ENCODE data around the gene IFT122.
"Not testable (repeated sequence)": the region's sequence is repeated elsewhere in the genome, so short reads cannot be mapped to it uniquely, and the experiment has no call there.

IFT122 gene

DNA sequence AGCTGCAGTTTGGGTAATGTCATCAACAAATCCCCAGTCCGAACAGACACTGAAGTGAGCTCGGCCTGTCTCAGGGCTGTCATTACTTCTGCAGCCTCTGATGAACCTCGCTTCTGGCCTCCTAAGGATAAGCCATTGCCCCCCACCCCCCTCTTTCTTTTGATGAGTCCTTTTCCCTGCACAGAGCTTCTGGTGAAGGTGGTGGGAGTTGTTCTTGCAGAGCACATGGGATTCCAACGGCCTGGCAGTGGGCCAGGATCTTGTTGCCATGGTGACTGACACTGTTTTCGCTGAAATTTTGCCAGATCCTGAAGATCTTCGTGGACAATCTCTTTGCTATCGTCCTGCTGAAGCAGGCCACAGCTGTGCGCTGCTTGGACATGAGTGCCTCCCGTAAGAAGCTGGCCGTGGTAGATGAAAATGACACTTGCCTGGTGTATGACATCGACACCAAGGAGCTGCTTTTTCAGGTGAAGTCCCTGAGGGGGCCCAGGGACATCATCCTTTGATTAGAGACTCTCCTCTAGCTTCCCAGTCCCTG is 41.3 kb downstream of the IFT122 start:
- not testable (repeated sequence) for DNase-seq

DNA sequence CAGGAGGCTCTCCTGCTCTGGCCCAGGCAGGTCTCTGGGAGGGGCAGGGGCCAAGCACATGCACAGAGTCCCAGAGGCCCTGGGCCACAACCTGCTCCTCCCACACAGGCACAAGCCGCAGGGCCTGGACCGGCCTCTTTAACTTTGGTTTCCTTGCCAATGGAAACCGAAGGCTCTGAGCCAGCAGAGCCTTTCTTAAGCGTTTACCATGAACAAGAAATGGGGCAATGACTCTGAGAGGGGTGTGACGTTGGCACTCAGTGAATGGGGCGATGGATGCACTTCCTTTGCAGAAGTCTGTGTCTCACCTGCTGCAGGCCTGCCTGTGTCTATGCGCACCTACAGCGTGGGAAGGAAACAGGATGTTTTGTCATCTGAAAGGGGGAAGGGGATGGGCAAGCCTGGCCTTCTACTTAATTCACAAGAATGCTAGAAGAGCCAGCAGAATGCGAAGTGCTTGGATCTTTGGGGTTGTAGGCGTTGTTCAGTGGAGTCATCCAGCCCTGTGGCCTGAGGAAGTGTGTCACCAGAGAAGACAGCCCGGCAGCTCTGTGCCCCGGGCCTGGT is 41.8 kb downstream of the IFT122 start:
- DNase-seq: no peak

DNA sequence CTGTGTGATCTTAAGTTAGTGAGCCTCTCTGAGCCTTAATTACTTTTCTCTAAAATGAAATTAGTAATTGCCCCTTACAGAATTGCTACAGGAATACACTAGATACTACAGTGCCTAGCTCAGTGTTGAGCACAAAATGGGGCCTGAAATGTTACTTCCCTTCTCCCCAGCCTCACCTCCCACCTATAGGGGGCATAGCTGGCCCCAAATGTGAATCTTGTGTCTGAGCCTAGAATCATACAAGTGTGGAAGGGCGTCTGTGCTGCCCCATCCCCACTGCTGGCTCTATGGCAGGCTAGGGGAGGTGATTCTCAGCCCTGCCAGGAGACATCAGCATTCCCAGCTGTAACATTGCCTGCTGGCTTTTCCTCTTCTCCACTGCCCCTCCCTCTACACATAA is 42.7 kb downstream of the IFT122 start:
- no peak for DNase-seq

DNA sequence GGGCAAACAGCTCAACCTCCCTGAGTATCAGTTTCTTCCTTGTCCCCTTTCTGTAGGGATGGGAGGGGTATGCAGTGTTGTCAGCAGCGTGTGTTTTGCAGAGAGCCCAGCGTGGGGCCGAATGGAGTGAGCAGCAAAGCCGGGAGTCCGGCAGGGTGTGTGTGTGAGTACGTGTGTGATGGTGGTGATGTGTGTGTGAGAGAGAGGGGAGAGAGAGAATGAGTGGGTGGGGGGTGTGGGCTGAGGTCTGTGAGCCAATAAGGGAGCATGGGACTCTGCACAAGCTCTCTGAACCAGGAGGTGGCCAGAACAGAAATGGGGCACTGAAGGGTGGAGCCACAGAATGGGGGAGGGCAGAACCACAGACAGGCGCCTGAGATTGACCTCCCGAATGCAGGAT is 43.8 kb downstream of the IFT122 start:
- DNase-seq: no peak

DNA sequence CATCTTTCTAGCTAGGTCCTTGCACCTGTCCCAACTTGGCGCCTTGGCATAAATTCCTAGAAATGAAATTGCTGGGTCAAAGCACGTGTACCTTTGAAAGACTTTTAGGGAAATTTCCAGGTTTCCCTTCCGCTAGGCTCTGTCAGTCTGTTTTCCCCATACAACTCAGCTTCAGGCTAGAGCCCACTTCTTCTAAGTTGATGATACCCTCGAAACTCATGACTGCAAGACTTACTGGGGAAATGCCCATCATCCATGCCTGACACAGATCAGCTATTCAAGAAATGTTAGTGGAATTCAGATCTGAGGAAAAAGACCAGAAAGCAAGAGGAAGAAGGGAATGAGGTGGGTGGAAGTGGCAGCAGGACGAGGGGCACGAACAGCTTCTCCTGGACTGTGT is 45.1 kb downstream of the IFT122 start:
- DNase-seq: not testable (repeated sequence)

DNA sequence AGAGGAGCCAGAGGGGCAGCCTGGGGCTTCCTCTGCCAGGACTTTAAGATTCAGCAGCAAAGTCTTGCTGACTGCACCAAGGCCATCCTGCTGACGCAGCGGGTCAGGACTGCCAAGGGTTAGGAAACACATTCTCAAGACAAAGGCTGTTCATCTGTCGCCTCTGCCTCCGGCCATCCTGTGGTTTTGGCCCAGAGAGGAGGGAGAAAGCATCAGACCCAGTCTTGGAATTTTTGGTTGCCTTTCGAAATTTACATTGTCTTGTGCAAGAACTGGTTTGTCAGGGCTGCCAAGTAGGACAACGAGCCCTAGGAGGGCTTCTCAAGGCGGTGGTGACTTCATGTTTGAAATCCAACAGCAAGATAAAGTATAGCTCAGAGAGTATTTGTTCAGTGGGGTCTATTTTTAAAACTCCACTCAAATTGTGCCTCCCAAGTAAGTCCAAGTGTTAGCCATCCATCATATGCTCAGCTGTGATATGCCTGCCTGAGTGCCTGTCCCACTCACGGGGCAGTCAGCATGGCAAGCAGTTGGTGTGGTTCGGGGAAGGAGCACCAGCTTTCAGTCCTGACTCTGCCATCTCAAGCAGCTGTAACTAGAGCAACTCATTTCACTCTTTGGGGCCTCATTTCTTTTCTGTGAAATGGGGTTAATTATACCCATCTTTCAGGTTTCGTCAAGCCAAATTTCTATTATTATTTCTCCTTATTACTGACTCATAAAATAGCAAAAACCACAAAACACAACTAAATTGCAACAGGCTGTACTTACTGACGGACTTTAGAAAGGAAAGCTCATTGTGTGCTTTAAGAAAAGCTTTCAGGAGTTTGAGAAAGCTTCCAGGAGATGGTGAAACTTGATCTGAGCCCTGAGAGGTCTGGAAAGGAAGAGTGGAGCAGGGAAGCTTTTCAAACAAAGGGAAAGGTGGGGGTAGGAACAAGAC is 46.0 kb downstream of the IFT122 start:
- no peak for DNase-seq

DNA sequence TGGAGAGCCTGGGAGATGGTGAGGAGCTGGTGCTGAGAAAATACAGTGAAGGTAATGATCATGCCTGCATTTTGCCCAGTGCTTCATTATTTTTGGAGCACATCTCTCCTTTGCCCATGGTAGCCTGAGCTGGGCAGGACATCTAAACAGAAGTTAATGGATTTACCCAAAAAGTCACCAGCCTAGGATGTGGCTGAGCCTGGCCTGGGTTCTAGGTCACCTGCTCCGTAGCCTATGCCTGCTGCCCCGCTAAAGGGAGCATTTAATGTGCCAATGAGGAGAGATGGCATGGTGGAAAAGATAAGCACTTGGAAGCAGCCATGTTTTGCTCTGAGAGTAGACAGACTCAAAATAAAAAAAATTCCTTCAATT is 46.6 kb downstream of the IFT122 start:
- DNase-seq: no peak

DNA sequence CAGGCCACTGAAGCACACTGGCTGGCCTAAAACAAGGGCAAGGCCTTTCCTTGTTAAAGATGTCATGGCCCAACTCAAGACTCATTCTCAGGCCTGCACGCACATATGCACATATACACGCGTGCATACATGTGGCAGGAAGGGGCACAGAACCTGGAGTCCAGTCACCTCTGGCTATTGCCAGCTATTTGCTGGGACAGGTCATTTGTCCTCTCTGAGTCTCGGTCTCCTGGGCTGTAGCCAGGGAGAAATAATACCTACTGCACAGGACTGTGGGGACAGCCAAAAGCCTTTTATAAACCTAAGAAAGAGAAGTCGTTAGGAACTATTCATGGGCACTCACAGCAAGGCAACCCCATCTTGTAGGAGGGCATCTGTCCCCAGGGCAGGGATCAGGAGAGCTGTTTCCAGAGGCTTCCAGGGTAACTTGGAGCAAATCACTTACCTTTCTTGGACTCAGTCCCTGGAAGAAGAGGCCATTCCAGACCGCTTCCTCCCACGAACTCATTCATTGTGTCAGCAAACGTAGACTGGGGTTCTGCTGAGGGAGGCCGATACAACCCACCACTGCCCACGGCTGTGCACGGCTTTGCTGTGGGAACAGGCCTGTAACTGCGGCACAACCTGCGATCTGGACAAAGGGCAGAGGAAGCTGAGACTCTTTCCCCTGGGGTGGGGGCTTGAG is 47.3 kb downstream of the IFT122 start:
- no peak for DNase-seq

DNA sequence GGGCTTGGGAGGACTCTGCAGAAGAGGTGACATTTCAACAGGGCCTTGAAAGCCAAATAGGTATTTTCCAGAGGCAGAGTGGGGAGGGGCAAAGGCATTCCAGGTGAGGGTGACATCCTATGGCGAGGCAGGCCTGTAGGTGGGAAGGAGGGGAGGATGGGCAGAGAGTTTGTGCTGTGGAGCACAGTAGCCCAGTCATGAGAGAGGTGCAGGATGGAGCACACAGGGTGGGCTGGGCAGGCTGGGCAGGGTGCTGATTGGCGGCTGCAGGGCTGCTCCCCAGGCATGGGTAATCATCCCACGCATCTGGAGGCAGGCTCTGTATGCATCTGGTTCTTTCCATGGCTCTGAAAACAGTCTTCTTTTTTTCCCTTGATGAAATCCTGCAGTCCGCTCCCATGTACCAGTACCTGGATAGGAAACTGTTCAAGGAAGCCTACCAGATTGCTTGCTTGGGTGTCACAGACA is 47.9 kb downstream of the IFT122 start:
- not testable (repeated sequence) for DNase-seq

DNA sequence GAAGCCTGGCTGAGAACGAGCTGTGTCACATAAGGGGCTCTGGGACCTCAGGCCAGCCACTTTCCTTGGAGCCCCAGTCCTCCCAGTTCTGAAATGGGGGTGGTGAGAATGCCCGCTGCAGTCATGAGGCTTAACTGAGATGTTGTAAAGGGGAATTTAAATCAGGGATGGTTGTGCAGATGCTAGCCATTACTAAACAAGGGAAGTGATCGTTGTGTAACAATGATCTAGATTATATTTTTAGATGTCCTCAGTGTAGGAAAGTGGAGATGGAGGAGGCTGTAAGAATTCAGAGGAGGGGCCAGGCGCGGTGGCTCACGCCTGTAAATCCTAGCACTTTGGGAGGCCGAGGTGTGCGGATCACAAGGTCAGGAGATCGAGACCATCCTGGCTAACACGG is 49.2 kb downstream of the IFT122 start:
- not testable (repeated sequence) for DNase-seq

DNA sequence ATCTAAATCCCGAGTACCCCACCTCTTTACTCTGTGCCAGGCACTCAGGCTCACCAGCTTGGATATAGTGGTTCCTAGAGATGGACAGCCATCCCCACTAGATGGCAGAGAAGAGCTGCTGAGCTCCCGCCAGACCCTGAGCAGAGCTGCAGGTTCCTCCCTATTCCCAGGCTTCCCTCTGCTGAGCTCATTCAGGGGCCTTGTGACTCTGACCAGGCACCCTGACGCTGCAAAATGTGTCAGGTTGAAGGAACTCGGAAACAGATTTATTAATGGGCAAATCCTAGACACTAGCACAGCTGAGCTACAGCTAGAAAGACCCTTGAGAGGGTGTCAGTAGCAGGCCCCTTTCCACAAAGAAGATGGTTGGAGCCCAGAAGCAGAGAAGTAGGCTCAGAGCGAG is 50.2 kb downstream of the IFT122 start:
- peak; percentile 65 for DNase-seq

DNA sequence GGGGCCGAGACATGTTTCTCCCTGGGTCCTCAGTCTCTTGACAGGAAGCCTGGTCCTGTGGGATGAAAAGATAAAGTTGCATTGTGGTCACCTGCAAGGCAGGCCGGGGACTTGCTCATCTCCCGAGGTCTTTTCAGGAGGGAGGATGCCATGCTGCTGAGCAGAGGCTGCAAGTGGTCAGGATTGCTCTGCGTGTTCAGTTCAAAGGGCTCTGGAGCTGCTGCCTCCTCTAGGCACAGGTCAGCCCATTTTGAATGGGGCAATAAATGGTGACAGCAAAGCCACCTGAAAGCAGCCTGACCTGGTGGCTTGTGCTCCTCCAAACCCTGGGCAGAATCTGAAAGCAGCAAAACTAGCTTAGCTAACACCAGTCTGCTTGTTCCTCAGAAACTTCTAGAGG is 51.1 kb downstream of the IFT122 start:
- DNase-seq: not testable (repeated sequence)

DNA sequence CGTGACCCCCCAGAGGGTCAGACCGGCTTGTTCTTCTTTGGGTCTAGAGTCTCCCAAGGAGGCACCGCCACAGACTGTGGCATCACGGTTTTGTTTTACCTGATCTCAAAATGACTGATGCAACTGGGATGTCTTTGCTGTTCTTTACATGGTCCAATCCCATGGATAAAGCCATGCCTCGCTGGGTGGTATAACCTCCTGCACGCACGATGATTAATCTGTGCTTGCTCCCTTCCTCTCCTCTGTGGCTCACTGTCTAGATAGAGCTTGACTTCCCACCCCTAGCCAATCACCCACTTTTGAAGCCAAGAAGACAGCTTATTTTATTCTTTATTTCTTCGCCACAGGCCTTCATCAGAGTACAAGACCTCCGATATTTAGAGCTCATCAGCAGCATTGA is 51.8 kb downstream of the IFT122 start:
- DNase-seq: no peak

DNA sequence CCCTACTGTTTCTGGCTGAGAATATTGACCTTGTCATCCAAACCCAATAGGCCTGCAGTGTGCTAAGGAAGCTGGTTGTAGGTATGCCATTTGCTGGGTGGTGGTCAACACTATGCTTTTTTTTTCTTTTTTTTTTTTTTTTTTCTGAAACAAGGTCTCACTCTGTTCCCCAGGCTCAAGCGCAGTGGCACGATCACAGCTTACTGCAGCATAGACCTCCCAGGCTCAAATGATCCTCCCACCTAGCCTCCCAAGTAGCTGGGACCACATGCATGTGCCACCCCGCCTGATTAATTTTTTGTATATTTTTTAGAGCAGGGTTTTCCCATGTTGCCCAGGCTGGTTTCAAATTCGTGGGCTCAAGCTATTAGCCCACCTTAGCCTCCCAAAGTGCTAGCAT is 52.7 kb downstream of the IFT122 start:
- no peak for DNase-seq

DNA sequence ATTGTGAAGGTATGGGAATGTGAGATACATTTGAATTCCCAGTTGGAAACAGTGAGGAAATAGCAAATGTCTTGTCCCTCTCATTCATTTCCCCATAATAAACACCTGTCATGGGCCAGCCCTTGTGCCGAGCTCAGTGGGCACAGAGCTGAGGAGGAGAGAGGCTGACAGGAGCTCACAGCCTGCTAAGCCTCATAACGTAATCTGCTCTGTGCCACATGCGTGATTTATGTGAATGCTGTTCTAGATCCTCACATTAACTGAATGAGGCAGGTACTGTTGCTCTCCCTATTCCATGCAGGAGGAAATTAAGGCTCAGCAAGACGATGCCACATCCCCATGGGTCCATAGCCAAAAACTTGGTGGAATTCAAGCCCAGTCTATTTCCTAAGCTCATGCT is 53.2 kb downstream of the IFT122 start:
- DNase-seq: no peak

DNA sequence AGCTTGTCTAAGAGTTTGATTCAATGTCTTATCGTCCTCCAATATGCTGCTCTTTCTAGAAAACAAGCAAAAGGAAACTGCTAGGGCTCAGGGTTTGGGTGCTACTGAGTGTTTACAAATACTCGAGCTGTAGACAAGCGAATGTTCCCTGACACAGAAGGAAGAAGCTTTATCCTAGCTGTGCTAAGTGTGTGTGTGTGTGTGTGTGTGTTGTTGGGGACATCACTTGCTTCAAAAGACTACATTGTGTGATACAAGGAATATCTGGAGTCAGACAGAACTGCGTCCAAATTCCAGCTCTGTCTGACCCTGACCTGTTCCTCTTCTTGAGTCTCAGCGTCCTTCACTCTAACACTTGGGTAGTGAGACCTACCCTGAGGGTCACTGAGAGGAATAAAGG is 54.5 kb downstream of the IFT122 start:
- DNase-seq: not testable (repeated sequence)

DNA sequence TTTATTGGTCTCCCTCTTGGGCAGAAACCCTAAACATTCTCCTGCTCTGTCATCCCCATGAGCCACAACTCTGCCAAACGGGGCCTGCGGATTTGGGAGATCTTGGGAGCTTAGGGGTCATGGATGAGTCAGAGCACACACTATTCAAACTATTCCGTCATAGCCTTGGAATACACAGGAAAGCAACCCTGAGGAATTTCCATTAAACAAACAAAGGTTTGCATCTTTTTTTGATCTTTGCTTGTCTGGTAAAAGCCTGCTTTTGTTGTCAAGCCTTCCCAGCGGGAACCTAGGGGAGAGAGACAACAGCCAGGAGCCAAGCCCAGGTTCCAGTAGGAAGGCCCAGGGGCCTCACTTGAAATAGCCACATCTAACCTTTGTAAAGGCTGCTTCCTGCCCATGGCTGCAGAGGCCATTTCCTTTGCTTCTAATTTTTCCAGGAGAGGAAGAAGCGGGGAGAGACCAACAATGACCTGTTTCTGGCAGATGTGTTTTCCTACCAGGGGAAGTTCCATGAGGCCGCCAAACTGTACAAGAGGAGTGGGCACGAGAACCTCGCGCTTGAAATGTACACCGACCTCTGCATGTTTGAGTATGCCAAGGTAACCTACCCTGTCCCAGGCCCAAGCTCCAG is 55.1 kb downstream of the IFT122 start:
- DNase-seq: not testable (repeated sequence)

DNA sequence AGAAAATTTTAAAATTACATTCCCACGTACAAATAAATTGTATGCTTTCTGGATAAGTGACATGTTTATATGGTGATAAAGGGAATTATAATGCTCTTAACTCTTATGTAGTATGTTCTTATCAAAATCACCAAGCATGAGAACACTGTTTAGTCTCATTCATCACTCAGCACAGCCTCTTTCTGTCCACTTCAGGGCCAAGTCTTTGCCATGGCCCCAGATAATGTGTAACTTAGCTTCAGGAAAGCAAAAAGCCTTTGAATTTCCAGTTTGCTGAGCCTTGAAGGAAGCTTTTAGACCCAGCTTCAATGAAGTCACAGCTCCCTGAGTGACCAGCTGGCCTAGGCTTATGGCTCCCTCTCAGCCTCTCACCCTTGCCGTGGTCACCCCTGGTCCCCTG is 57.9 kb downstream of the IFT122 start:
- DNase-seq: not testable (repeated sequence)

DNA sequence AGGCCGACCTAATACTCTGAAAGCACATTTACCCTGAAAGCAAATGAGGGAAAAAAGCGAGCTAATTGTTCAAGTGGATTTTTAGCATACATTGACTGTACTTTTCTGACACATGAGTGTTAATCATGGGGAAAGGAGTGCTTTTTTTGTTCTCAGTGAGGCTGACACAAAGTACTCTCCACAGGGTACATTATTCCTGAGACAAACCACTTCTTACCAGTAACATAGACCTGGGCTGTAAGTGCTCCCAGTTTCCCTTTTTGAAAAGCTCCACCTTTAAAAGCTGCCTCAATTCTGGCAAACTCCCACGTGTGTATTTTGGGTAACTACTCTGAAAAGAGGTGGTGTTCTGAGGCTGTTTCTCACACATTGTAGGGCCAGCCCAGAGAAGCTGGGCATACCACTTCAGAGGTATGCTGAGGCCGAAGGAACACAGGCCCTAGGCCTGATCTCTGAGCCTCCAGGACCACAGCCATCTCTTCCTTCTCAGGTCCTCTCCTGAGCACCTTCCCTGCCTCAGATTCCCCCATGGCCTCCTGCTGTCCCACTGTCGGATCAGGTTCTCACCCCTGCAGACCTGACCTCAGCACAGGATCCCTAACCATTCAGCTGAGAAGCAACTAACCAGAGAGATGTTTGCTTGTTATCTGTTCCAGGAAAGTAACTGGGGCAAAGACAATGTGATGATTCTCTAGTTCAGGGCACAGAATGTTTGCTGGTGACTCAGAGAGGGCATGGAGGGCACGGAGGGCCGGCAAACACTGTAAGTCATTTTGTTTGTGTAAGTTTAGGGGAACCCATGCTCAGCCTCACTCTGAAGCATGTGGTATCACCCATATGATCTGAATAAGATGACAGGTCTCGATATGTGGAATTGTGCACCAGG is 58.8 kb downstream of the IFT122 start:
- DNase-seq: not testable (repeated sequence)

DNA sequence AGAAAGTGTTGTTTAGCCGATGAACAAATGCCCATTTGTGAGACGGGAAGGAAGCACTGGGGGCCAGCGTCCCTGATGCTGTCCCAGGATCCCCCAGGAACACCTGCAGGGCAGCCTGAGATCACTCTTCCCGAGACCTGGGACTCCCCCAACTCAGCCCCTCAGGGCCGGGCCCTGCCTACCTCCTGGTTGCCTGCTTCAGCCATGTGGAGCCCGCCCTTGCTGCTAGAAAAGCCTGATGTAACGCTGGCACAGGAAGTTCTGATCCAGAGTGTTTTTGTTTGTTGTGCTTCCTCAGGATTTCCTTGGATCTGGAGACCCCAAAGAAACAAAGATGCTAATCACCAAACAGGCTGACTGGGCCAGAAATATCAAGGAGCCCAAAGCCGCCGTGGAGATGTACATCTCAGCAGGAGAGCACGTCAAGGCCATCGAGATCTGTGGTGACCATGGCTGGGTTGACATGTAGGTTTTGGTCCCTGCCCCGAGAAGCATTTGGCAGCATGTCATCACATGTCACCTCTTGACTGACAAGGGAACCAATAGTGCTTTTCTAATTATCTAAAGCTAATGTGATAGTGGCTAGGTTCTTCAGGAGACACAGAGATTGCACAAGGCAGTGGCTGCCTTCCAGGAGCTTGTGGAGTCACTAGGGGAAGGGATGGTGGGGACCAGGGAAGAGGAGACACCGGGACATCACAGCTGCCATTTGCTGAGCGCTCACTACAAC is 59.7 kb downstream of the IFT122 start:
- not testable (repeated sequence) for DNase-seq

DNA sequence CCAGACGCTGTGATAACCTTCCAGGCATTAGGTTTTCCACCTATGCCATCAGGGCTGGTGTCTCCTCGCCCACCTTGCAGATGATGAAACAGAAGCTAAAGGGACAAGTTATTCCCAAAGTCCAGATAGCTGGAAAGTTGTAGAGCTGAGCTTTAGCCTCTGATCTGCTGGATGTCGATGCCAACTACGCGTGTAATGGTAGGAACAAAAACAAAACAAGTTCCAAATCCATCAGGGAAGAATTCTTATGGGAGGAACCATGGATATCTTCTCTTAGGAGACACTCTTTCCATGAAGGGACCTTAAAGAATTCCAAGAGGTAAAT is 60.3 kb downstream of the IFT122 start:
- no peak for DNase-seq

Data from NCI-H446 treated with DMSO at 0.1 percent for 48 hours (cell line).